HepG2 (cell line): ENCODE measurements around the gene KLHL17. TPM values are rescaled to one million over a fixed set of nuclear protein-coding genes. Genes with fewer than 3 reads are reported as not detected.

Experiments used
- AGO2 ChIP-seq: fragments of 200-400 bp; formaldehyde crosslinking; optimal IDR thresholded peaks from 2 replicates; pipeline ENCODE3; 2017; ENCODE audit warnings: mild to moderate bottlenecking, low read depth, low read length, moderate library complexity
- GABPA ChIP-seq, 2 experiments: IDR thresholded peaks; 2 replicates each; pipeline ENCODE4 v1.6.1; 2011 to 2016; ENCODE audit warnings: low read depth in 2 of 2, low read length in 1 of 2, missing biosample characterization in 1 of 2, missing genetic modification characterization in 1 of 2
- GZF1 ChIP-seq: sonication (generic); formaldehyde crosslinking; IDR thresholded peaks from 2 replicates; pipeline ENCODE4 v1.5.1; 2020; ENCODE audit warnings: mild to moderate bottlenecking, missing genetic modification reagents
- HNRNPLL ChIP-seq: fragments of 200-400 bp; formaldehyde crosslinking; IDR thresholded peaks from 2 replicates; pipeline ENCODE4 v1.6.1; 2017; ENCODE audit warnings: mild to moderate bottlenecking, low read depth, low read length; ENCODE audit not compliant: poor library complexity, severe bottlenecking
- MBNL3 ChIP-seq: fragments of 250-450 bp; sonication (Bioruptor Pico); conservative IDR thresholded peaks from 2 replicates; pipeline ENCODE4 v1.8.0; 2022; ENCODE audit warnings: mild to moderate bottlenecking, inconsistent platforms
- MYPOP ChIP-seq: sonication (generic); formaldehyde crosslinking; IDR thresholded peaks from 2 replicates; pipeline ENCODE4 v1.8.1; 2023; ENCODE audit warnings: mild to moderate bottlenecking, moderate library complexity, missing genetic modification reagents
- POLR2A ChIP-seq, 2 experiments: IDR thresholded peaks; 2 replicates each; pipeline ENCODE4 v1.6.1; 2011; ENCODE audit warnings: low read depth in 2 of 2, low read length in 2 of 2, mild to moderate bottlenecking in 1 of 2, moderate library complexity in 1 of 2; ENCODE audit not compliant: insufficient read depth in 1 of 2
- PRPF4 ChIP-seq: fragments of 200-400 bp; formaldehyde crosslinking; IDR thresholded peaks from 2 replicates; pipeline ENCODE4 v1.6.1; 2016; ENCODE audit warnings: low read length, low read depth; ENCODE audit not compliant: poor library complexity, severe bottlenecking
- RBFOX2 ChIP-seq: fragments of 200-400 bp; formaldehyde crosslinking; IDR thresholded peaks from 2 replicates; pipeline ENCODE4 v1.6.1; 2017; ENCODE audit warnings: low read depth, mild to moderate bottlenecking, low read length
- THAP11 ChIP-seq: IDR thresholded peaks from 2 replicates; pipeline ENCODE4 v1.6.1; 2016; ENCODE audit warnings: missing biosample characterization, missing genetic modification reagents
- ZHX2 ChIP-seq, 2 experiments: sonication (generic) in 1 of 2; formaldehyde crosslinking in 1 of 2; IDR thresholded peaks; 2 replicates each; pipeline versions ENCODE4 v1.6.1 to v1.9.0; 2014 to 2022; ENCODE audit warnings: antibody characterized with exemption in 1 of 2, borderline replicate concordance in 1 of 2, inconsistent platforms in 1 of 2, low read depth in 1 of 2, missing genetic modification reagents in 1 of 2
- ZNF138 ChIP-seq: sonication (generic); formaldehyde crosslinking; IDR thresholded peaks from 2 replicates; pipeline ENCODE4 v1.5.0; 2020; ENCODE audit warnings: mild to moderate bottlenecking, low read depth, missing genetic modification reagents
- ZNF337 ChIP-seq: sonication (generic); formaldehyde crosslinking; IDR thresholded peaks from 2 replicates; pipeline ENCODE4 v1.5.1; 2020; ENCODE audit warnings: missing genetic modification reagents, low read depth, mild to moderate bottlenecking, borderline replicate concordance
- ZNF441 ChIP-seq: sonication (generic); formaldehyde crosslinking; IDR thresholded peaks from 2 replicates; pipeline ENCODE4 v1.7.0; 2021; ENCODE audit warnings: missing genetic modification reagents, borderline replicate concordance
- ZNF691 ChIP-seq: sonication (generic); formaldehyde crosslinking; IDR thresholded peaks from 2 replicates; pipeline ENCODE4 v1.4.0; 2020; ENCODE audit warnings: missing genetic modification reagents, low read depth, mild to moderate bottlenecking, borderline replicate concordance
- ZNF75D ChIP-seq: sonication (generic); formaldehyde crosslinking; IDR thresholded peaks from 2 replicates; pipeline ENCODE4 v1.8.1; 2023; ENCODE audit warnings: missing genetic modification reagents, mild to moderate bottlenecking, borderline replicate concordance
- polyA plus RNA-seq, 8 experiments: library from polyadenylated mRNA; depleted of rRNA in 3 of 8; stranded (reverse) in 7 of 8; unstranded in 1 of 8; fragments of >200 nt; fragmentation: Illumina TruSeq in 4 of 8; extraction: Trizol in 4 of 8; gene quantifications; 2 replicates each; pipeline versions ENCODE4 v1.2.1 to v1.2.3, GENCODE V29; 2011 to 2016; ENCODE audit warnings: low read depth in 4 of 8, missing spikeins in 1 of 8, mixed read lengths in 1 of 8; ENCODE audit not compliant: insufficient read depth in 1 of 8
- total RNA-seq, 5 experiments: library from RNA; depleted of rRNA; stranded (reverse); fragments of >200 nt; fragmentation: Illumina TruSeq; extraction: Trizol; gene quantifications; 2 replicates each; pipeline ENCODE4 v1.2.3, GENCODE V29; 2016; ENCODE audit warnings: low read depth in 1 of 5
- TF ChIP-seq, protein P1 (sequence below): sonication (generic); formaldehyde crosslinking; IDR thresholded peaks from 2 replicates; pipeline ENCODE4 v1.4.0; 2020; ENCODE audit warnings: missing genetic modification reagents, borderline replicate concordance
- TF ChIP-seq, protein P2 (sequence below): sonication (generic); formaldehyde crosslinking; IDR thresholded peaks from 2 replicates; pipeline ENCODE4 v1.5.0; 2020; ENCODE audit warnings: mild to moderate bottlenecking, missing genetic modification reagents

KLHL17 gene
- total and polyA plus RNA-seq, 2 of the 13 experiments (the other 11 are each of a cell fraction or from before 2014, with no cell fraction given): 9.3 to 24.7 TPM

DNA sequence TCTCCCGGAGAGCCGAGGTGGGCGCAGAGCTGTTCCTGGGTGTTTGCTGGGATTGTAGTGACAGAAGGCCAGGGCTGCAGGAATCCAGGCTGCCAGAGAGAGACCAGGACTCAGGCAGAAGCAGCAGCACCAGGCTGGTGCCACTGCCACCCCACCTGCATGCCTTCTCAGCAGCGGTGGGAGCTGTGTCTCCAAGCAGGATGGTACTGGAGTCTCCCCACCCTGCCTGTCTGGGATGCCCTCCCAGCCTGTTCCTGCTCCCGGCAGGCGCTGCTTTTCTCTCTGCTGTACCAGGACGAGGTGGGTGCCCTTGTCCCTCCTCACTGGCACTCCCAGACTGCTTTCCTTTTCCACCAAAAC is 44.0 kb downstream of the KLHL17 start (continued):
- TF ChIP-seq, protein P1, sequence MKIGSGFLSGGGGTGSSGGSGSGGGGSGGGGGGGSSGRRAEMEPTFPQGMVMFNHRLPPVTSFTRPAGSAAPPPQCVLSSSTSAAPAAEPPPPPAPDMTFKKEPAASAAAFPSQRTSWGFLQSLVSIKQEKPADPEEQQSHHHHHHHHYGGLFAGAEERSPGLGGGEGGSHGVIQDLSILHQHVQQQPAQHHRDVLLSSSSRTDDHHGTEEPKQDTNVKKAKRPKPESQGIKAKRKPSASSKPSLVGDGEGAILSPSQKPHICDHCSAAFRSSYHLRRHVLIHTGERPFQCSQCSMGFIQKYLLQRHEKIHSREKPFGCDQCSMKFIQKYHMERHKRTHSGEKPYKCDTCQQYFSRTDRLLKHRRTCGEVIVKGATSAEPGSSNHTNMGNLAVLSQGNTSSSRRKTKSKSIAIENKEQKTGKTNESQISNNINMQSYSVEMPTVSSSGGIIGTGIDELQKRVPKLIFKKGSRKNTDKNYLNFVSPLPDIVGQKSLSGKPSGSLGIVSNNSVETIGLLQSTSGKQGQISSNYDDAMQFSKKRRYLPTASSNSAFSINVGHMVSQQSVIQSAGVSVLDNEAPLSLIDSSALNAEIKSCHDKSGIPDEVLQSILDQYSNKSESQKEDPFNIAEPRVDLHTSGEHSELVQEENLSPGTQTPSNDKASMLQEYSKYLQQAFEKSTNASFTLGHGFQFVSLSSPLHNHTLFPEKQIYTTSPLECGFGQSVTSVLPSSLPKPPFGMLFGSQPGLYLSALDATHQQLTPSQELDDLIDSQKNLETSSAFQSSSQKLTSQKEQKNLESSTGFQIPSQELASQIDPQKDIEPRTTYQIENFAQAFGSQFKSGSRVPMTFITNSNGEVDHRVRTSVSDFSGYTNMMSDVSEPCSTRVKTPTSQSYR: no peak
- TF ChIP-seq, protein P2, sequence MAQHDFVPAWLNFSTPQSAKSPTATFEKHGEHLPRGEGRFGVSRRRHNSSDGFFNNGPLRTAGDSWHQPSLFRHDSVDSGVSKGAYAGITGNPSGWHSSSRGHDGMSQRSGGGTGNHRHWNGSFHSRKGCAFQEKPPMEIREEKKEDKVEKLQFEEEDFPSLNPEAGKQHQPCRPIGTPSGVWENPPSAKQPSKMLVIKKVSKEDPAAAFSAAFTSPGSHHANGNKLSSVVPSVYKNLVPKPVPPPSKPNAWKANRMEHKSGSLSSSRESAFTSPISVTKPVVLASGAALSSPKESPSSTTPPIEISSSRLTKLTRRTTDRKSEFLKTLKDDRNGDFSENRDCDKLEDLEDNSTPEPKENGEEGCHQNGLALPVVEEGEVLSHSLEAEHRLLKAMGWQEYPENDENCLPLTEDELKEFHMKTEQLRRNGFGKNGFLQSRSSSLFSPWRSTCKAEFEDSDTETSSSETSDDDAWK (CRISPR knock-in tag): no peak
- TF ChIP-seq ZNF138 (CRISPR knock-in tag): no peak
- TF ChIP-seq RBFOX2: no peak
- TF ChIP-seq HNRNPLL: no peak
- no peak for TF ChIP-seq MBNL3 (CRISPR knock-in tag)
- TF ChIP-seq AGO2: peak; percentile 40
- TF ChIP-seq ZNF337 (CRISPR knock-in tag): no peak
- no peak for TF ChIP-seq MYPOP (CRISPR knock-in tag)
- TF ChIP-seq ZNF441 (CRISPR knock-in tag): no peak
- TF ChIP-seq ZHX2 (IDR thresholded peaks at IDR 0.05; ENCODE audit: low read depth): no peak
- TF ChIP-seq ZHX2 (CRISPR knock-in tag; IDR thresholded peaks at IDR 0.05; ENCODE audit: borderline replicate concordance): no peak
- TF ChIP-seq ZNF691 (CRISPR knock-in tag): no peak
- no peak for TF ChIP-seq GZF1
- no peak for TF ChIP-seq GABPA (IDR thresholded peaks at IDR 0.05; ENCODE audit: low read depth, low read length)
- no peak for TF ChIP-seq GABPA (CRISPR knock-in tag; IDR thresholded peaks at IDR 0.05; ENCODE audit: low read depth)
- TF ChIP-seq POLR2A (IDR thresholded peaks at IDR 0.05; ENCODE audit: insufficient read depth in 1 of 2, low read depth in 2 of 2, low read length in 2 of 2): no peak
- no peak for TF ChIP-seq THAP11 (CRISPR knock-in tag)
- TF ChIP-seq PRPF4: no peak
- no peak for TF ChIP-seq ZNF75D (CRISPR knock-in tag)
